ENCODE data around the gene PRKAR1B.

DNA sequence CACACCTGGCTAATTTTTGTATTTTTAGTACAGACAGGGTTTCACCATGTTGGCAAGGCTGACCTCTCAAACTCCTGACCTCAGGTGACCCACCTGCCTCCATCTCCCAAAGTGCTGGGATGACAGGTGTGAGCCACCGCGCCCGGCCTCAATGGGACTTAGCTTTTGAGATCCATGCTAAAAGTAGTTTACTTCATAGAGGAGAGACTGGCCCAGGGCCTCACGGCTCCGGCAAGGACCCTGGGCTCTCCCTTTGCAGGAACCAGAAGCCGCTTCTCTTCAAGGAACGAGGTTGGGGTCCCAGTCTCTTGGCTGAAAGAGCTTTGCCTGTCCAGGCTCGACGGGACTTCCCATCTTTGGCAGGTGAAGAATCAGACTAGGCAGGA, 30.7 kb downstream of the PRKAR1B start:
- TF ChIP-seq, protein P1, sequence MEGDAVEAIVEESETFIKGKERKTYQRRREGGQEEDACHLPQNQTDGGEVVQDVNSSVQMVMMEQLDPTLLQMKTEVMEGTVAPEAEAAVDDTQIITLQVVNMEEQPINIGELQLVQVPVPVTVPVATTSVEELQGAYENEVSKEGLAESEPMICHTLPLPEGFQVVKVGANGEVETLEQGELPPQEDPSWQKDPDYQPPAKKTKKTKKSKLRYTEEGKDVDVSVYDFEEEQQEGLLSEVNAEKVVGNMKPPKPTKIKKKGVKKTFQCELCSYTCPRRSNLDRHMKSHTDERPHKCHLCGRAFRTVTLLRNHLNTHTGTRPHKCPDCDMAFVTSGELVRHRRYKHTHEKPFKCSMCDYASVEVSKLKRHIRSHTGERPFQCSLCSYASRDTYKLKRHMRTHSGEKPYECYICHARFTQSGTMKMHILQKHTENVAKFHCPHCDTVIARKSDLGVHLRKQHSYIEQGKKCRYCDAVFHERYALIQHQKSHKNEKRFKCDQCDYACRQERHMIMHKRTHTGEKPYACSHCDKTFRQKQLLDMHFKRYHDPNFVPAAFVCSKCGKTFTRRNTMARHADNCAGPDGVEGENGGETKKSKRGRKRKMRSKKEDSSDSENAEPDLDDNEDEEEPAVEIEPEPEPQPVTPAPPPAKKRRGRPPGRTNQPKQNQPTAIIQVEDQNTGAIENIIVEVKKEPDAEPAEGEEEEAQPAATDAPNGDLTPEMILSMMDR (IDR thresholded peaks at IDR 0.05) = no peak
- TF ChIP-seq EZH2phosphoT487 (IDR thresholded peaks at IDR 0.05) = no peak
